ENCODE measurements around the gene STK11IP. TPM values are rescaled to one million over a fixed set of nuclear protein-coding genes. Genes with fewer than 3 reads are reported as not detected.

The STK11IP gene
- polyA plus RNA-seq, 3 donors: 23.9 to 33.0 (median 32.8) TPM

- DNase-seq: no peak
Observed at GRCh38 chr2:219560893-219561178, 36.8 kb upstream of the STK11IP start.

GRCh38 chr2:219561179-219562048 lies 36.2 kb upstream of the STK11IP start:
- DNase-seq: no peak

DNA sequence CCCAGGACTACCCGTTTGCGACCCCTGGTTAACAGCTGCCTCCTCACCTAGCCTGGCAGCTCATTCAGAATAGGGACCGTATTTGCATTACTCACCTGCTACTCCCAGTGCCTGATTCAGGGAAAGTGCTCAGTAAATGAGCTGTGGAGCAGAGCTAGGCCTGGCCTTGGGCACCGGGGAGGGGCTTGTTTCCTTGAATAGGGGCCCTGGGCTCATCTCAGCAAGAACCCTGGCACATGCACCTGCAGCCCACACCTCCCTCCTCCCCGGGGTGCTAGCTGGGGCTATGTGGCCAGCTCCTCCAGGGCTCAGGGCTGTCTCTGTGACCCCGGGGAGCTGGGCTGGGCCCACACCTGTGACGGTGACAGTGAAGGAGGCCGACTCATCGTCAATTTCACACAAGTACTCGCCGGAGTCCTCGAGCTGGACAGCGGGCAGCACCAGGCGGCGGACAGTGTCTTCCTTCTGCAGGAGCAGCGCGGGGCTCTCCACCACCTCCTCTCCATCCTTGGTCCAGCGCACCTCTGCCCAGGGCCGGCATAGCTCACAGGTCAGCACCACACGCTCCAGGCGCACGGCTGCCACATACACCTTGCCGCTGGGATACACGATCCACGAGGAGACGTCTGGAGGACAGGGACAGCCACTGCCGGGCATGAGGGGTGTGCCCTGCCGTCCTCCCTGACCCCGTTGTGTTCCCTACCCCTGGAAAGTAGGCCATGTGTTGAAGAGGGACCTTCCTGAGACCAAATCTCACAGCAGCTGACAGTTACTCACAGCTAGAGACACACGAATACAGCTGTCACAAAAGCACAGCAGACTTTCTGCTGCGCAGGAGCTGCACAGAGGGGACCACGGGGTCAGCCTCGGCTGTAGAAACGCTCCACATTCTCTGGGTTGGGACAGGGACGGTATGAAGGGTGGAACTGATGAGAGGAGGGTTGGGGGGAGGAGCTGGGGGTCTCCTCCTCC lies 35.3 kb upstream of the STK11IP start:
- DNase-seq: no peak

- no peak for DNase-seq
Observed at GRCh38 chr2:219563271-219563928, 34.3 kb upstream of the STK11IP start.

GRCh38 chr2:219565130-219566080 lies 32.3 kb upstream of the STK11IP start:
- DNase-seq: no peak

DNA sequence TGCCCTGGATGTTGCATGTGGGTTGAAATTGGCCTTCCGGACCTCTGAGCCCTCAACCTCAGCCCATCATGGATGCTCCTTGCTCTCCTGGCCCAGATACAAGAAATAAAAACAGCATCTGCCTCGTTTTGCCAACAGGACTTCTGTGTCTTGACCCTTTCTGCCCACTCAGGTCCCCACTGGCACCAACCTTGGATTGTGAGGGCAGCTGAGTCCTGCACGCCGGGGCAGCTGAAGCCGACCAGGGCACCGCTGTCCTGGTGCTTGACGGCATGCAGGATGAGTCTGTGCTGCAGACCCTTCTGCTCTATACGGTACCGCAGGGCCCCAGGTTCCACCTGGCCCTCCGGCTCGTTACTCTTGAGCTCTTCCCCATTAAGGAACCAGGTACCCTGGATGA lies 31.0 kb upstream of the STK11IP start:
- no peak for DNase-seq

- no peak for DNase-seq
Observed at GRCh38 chr2:219567131-219567530, 30.5 kb upstream of the STK11IP start.

GRCh38 chr2:219567791-219568361 lies 29.8 kb upstream of the STK11IP start:
- no peak for DNase-seq

DNA sequence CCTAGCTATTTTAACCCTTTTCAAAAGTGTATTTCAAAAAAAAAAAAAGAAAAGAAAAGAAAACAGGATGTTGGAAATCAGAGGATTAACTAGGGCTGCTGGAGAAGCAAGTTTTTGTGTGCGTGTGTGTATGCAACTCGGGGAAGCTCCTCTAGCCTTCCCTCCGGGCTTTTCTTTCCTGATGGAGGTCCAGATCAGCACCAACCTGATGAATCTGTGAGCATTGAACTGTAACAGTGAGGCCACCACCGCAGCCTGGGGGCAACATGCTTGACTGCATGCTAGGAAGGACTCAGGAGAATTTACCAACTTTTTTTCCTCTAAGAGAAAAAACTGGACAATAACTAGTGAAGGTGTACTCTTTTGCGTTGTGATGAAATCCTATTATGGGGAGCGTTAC lies 28.6 kb upstream of the STK11IP start:
- no peak for DNase-seq

DNA sequence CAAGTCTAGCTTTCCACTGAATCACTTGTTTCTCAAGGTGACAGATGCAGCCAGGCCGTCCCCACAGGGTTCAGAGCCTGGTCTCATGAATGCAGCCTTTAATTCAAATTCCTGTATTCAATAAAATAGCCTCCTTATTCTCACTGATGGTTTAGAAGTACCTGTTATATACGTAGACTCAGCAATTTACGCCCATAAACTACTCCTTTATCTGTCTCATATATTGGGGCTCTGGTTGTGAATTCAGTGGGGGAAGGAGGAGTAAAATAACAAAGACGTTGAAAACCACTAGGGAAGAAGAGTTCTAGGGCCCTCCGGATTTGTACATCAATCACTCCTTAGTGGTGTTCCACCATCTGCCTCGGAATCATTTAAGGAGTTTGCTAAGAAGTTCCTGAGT lies 28.0 kb upstream of the STK11IP start:
- no peak for DNase-seq

DNA sequence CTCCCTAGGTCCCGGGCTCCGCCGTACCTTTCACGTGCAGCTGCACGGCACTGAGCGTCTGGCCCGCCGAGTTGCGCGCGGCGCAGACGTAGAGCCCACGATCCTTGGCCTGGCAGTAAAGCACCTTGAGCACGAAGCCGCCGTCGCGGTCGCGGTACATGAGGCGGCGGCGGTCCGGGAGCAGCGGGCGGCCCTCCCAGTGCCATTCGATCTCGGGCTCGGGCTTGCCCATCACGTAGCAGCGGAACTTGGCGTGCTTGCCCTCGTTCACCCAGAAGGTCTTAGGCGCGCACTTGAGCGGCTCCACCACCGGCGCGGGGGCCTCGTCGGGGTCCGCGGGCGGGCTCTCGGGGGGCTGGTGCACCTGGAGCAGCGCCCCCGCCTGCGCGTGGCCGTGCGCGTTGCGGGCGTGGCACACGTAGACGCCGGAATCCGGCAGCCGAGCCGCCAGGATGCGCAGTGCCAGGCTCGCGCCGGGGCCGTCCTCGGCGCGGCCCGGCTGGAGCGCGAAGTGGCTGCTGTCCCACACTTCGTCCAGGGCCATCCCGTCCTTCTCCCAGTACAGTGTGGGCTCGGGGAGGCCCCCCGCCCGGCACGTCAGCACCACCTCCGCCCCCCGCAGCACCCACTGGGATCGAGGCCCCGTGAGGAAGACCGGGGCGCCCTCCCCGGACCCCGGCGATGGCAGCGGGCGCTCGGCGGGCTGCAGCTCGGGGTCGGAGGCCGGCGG lies 27.3 kb upstream of the STK11IP start:
- DNase-seq: no peak

DNA sequence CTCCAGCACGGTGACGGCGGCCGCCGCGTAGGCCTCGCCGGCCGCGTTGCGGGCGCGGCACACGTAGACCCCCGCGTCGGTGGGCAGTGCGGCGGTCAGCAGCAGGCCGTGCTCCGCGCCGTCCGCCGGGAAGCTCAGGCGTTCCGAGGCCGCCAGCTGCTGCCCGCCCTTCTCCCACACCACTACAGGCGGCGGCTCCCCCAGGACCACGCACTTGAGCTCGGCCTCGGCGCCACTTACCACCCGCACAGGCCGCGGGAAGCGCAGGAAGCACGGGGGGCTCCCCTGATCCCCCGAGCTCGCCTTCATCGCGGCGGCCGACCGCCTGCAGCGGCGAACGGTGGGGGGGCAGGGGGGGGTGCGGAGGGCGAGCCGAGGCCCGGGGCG lies 26.7 kb upstream of the STK11IP start:
- DNase-seq: no peak

DNA sequence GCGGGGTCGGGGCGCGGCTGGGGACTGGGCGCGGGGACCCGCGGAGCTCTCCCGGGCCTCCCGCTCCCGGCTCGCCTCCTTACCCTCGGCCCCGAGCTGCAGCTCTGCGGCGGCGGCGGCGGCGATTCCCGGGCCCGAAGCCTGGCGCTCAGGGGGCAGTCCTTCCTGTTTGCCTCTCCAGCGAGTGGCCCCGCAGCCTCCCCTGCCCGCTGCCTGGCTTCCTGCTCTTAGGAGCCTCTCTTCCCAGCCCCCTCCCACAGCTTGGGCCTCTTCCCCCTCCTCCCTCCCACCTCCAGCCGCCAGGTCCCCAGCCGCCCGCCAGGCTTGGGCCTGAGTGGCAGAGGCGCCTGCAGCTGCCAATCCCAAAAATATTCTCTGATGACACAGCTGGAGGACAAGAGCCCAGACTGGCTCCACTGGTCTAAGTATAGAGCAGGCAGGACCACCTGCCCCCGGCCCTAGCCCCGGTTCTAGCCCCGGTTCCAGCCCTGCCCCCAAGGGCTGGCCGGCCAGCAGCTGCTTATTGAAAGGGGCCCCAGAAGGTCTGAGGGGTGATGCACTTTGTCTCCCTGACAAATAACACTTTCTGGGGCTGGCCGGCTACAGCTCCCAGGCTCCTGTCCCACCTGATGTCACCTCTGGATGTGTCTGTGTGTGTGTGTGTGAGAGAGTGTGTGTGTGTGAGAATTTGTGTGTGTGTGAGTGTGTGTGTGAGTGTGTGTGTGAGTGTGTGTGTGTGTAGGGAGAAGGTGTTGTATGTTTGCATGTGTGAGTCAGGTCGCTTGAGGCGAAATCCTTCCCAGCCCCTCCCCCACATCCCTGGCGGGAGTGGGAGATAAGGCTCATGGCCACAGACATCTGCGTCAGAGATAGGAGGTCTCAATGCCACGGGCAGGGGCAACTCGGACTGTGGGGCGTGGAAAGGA lies 26.1 kb upstream of the STK11IP start, which contains the start of gene OBSL1:
OBSL1 (minus strand) TSS at position 229 of the 926 bp plus-strand sequence. CDS start 307 bp downstream, outside the sequence.
- peak; percentile 83 for DNase-seq

- DNase-seq: no peak
Observed at GRCh38 chr2:219572237-219573001, 25.2 kb upstream of the STK11IP start, which contains the start of gene INHA. INHA (plus strand) TSS chr2:219572310; CDS start chr2:219572375, 65 bp downstream.

GRCh38 chr2:219573166-219573565 lies 24.5 kb upstream of the STK11IP start:
- DNase-seq: no peak

GRCh38 chr2:219574484-219575311 lies 23.0 kb upstream of the STK11IP start:
- no peak for DNase-seq
